Panc1 (cell line): ENCODE measurements around the gene AGAP1. TPM values are rescaled to one million over a fixed set of nuclear protein-coding genes. Genes with fewer than 3 reads are reported as not detected.

ENCODE experiments used
- ATAC-seq: fragments of 200-7000 bp; cut with Tn5 transposase; 2 replicates; pipeline ENCODE4 v1.9.1; 2020; ENCODE audit warnings: mild to moderate bottlenecking, moderate library complexity
- BruUV-seq: library from RNA; stranded (reverse); fragments of 400-500 nt; replicated peaks from 2 replicates; lab custom pipeline; 2021; lab: Mats Ljungman, UMichigan
- CTCF ChIA-PET: fragments of 300-600 bp; sonication (Branson Sonifier 250); formaldehyde crosslinking; loops from one replicate; lab custom pipeline; 2022; ENCODE audit warnings: antibody characterized with exemption; lab: Charles Lee
- POLR2A ChIA-PET: fragments of 300-600 bp; sonication (Branson Sonifier 250); formaldehyde crosslinking; loops from one replicate; lab custom pipeline; 2022; ENCODE audit warnings: antibody characterized with exemption; lab: Charles Lee
- DNase-seq: peaks from one replicate; pipeline ENCODE4 v3.0.0-alpha.2; 2010; ENCODE audit warnings: low read depth, low spot score
- H3K27ac ChIP-seq: 2 replicates; pipeline ENCODE4 v1.5.1; 2011; ENCODE audit warnings: mild to moderate bottlenecking, low read length, inconsistent platforms
- H3K27me3 ChIP-seq: fragments of 200-500 bp; sonication (Bioruptor generic); 2 replicates; pipeline ENCODE4 v1.6.0; 2014; ENCODE audit warnings: low read length, inconsistent platforms; ENCODE audit not compliant: control insufficient read depth, insufficient read depth
- H3K36me3 ChIP-seq: fragments of 200-500 bp; sonication (Bioruptor generic); 2 replicates; pipeline ENCODE4 v1.5.1; 2014; ENCODE audit warnings: inconsistent platforms, mild to moderate bottlenecking, low read length, moderate library complexity; ENCODE audit not compliant: control insufficient read depth, insufficient read depth
- H3K4me1 ChIP-seq: 2 replicates; pipeline ENCODE4 v1.5.1; 2011; ENCODE audit warnings: inconsistent platforms, mild to moderate bottlenecking, low read length, moderate library complexity; ENCODE audit not compliant: control insufficient read depth, insufficient read depth
- H3K4me3 ChIP-seq, 2 experiments: 2 replicates each; pipeline ENCODE4 v1.5.1; 2011 to 2012; ENCODE audit warnings: low read depth in 2 of 2, low read length in 2 of 2, mild to moderate bottlenecking in 2 of 2, inconsistent platforms in 1 of 2, moderate library complexity in 1 of 2
- H3K9me3 ChIP-seq: fragments of 200-500 bp; sonication (Bioruptor generic); 2 replicates; pipeline ENCODE4 v1.5.1; 2014; ENCODE audit warnings: low read depth, mild to moderate bottlenecking, inconsistent platforms, low read length, moderate library complexity; ENCODE audit not compliant: control insufficient read depth, insufficient read depth
- POLR2AphosphoS5 ChIP-seq: IDR thresholded peaks from 2 replicates; pipeline ENCODE4 v1.6.1; 2012; ENCODE audit warnings: mild to moderate bottlenecking, low read depth, low read length, moderate library complexity
- SIN3A ChIP-seq: IDR thresholded peaks from 2 replicates; pipeline ENCODE4 v1.6.1; 2012; ENCODE audit warnings: low read depth, mild to moderate bottlenecking, low read length, moderate library complexity, borderline replicate concordance; ENCODE audit not compliant: insufficient read depth
- TCF7L2 ChIP-seq: IDR thresholded peaks from 2 replicates; pipeline ENCODE4 v1.6.1; 2011; ENCODE audit warnings: mild to moderate bottlenecking, low read depth, low read length, inconsistent platforms
- in situ Hi-C: cut with HindIII; loops from 2 replicates; pipeline ENCODE4 v1.10.0; 2016; ENCODE audit warnings: low sequenced_read_pairs, low pct_unique_long_range_greater_than_20kb
- intact Hi-C: fragments of 100-400 bp; cut with micrococcal nuclease; formaldehyde crosslinking; loops from one replicate; pipeline ENCODE4 v1.10.0; 2022; ENCODE audit not compliant: unreplicated experiment
- total RNA-seq: library from RNA; stranded (reverse); gene quantifications from one replicate; pipeline ENCODE4 v1.2.1, GENCODE V29; 2021; ENCODE audit not compliant: unreplicated experiment
- TF ChIP-seq, protein P1 (sequence below): fragments of 450-650 bp; IDR thresholded peaks from 2 replicates; pipeline ENCODE4 v1.5.1; 2017; ENCODE audit warnings: mild to moderate bottlenecking
- TF ChIP-seq, protein P2 (sequence below), 2 experiments: IDR thresholded peaks; 2 replicates each; pipeline ENCODE4 v1.6.1; 2011 to 2012; ENCODE audit warnings: low read depth in 2 of 2, control low read depth in 1 of 2, low read length in 1 of 2, mild to moderate bottlenecking in 1 of 2, moderate library complexity in 1 of 2; ENCODE audit not compliant: insufficient read depth in 1 of 2

Gene AGAP1
- total RNA-seq, 1 experiment from 2014 or later: 38.9 TPM

DNA sequence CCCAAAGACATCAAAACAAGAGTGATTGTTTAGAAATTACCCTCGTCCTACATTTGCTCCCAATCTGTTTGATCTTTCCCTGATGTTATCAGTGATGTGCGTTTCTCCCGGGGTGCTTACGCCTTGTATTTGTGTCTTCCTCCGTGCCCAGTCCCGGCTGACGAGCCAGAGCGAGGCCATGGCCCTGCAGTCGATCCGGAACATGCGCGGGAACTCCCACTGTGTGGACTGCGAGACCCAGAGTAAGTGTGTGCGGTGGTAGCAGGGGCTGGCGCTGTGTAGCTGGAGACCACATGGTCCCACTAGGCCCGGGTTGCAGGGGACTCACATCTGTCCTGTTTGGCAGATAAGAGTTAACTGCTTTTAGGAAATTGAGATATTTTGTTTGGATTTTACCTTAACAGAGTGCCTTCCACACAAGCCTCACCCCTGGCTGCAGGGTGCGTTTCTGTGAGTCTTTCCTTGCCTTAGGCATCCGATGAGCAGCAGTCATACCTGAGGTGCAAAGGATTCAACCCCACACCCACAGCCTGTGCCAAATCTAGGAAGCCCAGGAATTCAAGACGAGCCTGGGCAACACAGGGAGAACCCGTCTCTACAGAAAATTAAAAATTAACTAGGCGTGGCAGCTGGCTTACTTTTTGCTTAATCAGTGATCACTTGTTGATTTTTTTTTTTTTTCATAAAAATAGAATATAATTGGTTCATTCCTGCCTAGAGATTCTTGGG, 546.9 kb downstream of the AGAP1 start:
- ATAC-seq (no peak), DNase-seq (no peak)
- in situ Hi-C loops (no loop called here), intact Hi-C loops (no loop called here)
- no peak overlapping the region for H3K4me3 ChIP-seq
- no TSS peak for BruUV-seq
- no peak overlapping the region for H3K27ac ChIP-seq
- no peaks in the 10 kb centered on the region for H3K4me1 ChIP-seq
- H3K36me3 ChIP-seq: no peaks in the 10 kb centered on the region
- no peaks in the 10 kb centered on the region for H3K27me3 ChIP-seq
- TF ChIP-seq, protein P1, sequence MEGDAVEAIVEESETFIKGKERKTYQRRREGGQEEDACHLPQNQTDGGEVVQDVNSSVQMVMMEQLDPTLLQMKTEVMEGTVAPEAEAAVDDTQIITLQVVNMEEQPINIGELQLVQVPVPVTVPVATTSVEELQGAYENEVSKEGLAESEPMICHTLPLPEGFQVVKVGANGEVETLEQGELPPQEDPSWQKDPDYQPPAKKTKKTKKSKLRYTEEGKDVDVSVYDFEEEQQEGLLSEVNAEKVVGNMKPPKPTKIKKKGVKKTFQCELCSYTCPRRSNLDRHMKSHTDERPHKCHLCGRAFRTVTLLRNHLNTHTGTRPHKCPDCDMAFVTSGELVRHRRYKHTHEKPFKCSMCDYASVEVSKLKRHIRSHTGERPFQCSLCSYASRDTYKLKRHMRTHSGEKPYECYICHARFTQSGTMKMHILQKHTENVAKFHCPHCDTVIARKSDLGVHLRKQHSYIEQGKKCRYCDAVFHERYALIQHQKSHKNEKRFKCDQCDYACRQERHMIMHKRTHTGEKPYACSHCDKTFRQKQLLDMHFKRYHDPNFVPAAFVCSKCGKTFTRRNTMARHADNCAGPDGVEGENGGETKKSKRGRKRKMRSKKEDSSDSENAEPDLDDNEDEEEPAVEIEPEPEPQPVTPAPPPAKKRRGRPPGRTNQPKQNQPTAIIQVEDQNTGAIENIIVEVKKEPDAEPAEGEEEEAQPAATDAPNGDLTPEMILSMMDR: no peak
- TF ChIP-seq SIN3A (no peak), TCF7L2 (no peak), POLR2AphosphoS5 (no peak)
- TF ChIP-seq, protein P2, sequence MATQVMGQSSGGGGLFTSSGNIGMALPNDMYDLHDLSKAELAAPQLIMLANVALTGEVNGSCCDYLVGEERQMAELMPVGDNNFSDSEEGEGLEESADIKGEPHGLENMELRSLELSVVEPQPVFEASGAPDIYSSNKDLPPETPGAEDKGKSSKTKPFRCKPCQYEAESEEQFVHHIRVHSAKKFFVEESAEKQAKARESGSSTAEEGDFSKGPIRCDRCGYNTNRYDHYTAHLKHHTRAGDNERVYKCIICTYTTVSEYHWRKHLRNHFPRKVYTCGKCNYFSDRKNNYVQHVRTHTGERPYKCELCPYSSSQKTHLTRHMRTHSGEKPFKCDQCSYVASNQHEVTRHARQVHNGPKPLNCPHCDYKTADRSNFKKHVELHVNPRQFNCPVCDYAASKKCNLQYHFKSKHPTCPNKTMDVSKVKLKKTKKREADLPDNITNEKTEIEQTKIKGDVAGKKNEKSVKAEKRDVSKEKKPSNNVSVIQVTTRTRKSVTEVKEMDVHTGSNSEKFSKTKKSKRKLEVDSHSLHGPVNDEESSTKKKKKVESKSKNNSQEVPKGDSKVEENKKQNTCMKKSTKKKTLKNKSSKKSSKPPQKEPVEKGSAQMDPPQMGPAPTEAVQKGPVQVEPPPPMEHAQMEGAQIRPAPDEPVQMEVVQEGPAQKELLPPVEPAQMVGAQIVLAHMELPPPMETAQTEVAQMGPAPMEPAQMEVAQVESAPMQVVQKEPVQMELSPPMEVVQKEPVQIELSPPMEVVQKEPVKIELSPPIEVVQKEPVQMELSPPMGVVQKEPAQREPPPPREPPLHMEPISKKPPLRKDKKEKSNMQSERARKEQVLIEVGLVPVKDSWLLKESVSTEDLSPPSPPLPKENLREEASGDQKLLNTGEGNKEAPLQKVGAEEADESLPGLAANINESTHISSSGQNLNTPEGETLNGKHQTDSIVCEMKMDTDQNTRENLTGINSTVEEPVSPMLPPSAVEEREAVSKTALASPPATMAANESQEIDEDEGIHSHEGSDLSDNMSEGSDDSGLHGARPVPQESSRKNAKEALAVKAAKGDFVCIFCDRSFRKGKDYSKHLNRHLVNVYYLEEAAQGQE (IDR thresholded peaks at IDR 0.05; ENCODE audit: insufficient read depth in 1 of 2, low read depth in 2 of 2, low read length in 1 of 2): no peak
- POLR2A ChIA-PET: no interaction called here
- CTCF ChIA-PET: no interaction called here
- H3K9me3 ChIP-seq: no peaks in the 10 kb centered on the region

DNA sequence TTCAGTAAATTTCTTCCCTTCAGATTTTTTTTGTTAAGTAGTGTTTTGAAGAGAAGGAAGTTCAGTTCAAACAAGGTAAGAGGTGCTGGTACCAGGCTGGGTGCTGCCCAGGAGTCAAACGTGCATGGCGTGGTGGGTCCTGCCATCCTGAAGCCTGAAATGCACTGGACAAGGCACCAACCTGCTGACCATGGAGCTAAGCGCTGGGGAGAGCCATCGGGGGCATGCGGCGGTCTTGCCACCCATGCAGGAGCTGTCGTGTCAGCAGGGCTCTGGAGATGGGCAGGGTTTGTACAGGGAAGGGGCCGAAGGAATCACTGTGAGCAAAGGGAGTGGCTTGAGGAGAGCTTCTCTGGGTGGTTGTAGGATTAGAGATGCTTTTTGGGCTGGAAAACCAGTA, 547.8 kb downstream of the AGAP1 start:
- no TSS peak for BruUV-seq
- Histone ChIP-seq H3K27ac (no peak overlapping the region), H3K27me3 (no peaks in the 10 kb centered on the region), H3K4me3 (no peak overlapping the region), H3K4me1 (no peaks in the 10 kb centered on the region), H3K9me3 (no peaks in the 10 kb centered on the region), H3K36me3 (no peaks in the 10 kb centered on the region)
- intact Hi-C loops (no loop called here), in situ Hi-C loops (no loop called here)
- ChIA-PET CTCF (no interaction called here), POLR2A (no interaction called here)
- DNase-seq: no peak
- ATAC-seq: no peak
- TF ChIP-seq TCF7L2 (no peak), SIN3A (no peak), POLR2AphosphoS5 (no peak)
- TF ChIP-seq, protein P1: no peak
- TF ChIP-seq, protein P2 (IDR thresholded peaks at IDR 0.05; ENCODE audit: insufficient read depth in 1 of 2, low read depth in 2 of 2, low read length in 1 of 2): no peak
